HG03066 (cell line): ENCODE results near the gene GATA2.

Experiments
- ATAC-seq: cut with Tn5 transposase; IDR thresholded peaks from one replicate; pipeline ENCODE4 v1.9.1; 2021; ENCODE audit warnings: low read depth; ENCODE audit not compliant: unreplicated experiment

The GATA2 gene

GRCh38 chr3:128461731-128462130 is 31.3 kb downstream of the GATA2 start:
- ATAC-seq = no peak

DNA sequence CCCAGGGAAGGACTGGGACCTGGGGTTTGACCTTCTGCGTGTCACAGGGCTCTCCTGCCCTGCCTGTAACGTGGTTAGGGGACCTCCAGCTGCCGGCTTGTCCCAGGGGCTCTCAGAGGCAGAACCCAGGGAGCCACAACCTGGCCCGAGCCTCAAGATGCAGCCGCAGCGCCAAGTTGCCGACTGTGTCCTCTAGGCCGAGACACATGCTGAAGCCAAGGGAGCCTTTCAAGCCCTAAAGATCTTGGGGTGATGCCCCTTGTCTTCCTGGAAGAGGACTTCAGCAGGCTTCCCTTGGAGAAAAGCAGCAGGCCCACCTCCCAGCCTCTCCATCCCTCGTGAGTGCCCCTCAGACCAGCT is 33.6 kb downstream of the GATA2 start:
- no peak for ATAC-seq

DNA sequence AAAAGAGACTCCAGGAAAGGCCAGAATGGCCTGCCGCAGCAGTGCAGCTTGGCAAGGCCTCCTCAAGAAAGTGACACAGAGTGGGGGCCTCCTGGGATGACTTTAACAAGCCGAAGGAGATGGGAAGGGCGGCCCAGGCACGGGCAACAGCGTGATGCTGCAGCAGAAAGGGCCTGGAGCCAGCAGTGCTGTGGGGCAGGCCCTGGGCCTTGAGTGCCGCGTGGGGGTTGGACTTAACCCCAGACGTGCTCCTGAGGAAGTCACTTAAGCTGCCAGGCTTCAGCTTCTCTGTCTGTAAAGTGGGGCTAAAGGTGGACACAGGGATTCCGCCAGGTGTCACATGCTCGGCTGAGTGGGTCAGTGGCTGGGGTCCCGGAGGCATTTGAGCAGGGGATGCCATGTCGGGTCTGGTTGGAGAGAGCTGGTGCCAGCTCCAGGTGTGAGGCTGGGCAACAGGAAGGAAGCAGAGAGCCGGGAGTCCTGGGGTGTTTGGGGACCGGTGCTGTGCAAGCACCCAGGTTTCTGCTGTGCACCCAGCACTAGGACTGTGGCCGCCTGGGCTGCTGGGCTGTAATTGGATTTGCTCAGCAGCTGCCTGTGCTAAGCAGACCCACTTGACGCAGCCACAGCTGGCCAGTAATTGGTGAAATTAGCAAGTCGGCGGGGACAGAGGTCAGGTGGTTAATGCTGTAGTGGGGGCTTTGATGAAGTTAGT is 34.1 kb downstream of the GATA2 start:
- no peak for ATAC-seq

DNA sequence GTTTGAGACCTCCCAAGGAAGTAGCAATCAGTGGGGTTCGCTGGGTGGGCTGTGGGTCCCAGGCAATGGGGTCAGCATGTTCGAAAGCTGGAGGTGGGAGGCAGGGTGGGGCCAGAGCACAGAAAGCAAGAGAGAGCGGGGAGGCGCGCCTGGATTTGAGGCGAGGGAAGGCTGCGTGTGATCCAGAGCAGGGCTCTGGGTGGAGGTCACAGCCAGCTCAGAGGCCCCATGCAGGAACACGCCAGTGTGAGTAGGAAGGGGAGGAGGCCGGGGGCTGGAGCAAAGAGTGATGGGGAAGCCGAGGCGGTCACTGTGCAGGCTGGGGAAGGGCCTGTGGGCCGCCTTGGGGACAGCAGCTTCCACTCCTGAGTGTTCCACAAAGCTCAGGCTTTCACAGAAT is 35.1 kb downstream of the GATA2 start:
- no peak for ATAC-seq

DNA sequence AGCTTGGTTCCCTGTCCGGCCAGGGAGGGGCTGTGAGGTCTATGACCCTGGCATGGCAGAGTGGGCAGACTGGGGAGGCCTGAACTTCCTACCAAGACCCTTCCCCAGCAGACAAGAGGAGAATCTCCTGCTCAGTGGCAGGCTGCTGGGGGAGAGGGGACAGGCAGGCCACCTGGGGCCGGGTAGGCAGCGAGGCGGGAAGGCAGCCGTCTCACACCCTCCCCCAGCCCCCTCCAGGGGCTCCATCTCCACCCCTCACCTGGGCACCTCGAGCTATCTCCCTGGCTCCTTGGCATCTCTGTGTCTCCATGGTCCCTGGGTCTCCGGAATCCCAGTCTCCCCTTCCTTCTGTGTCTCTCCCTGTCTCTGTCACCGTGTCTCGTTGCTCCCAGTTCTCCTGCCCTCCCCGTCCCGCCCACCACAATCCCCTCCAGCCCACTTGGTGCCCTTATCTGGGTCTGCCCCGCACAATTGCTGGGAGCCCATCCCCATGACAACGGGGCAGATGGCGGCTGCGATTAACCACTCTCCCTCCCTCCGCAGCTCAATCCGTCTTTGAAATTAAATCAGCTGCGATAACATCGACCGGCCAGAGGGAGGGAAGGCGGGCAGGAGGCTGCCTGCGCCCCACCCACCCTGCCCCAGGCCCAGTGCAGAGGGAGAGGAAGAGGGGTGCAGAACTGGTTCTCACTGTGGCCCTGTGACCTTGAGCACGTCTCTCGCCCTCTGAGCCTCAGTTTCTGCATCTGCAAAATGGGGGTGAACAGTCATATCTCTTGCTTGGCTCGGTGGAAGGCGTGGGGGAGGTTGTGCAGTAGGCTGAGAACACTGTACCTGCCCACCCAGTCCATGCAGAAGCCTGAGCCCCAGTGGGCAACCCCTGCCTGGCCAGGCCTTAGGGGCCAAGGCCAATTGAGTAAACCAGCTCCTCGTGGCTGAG is 36.0 kb downstream of the GATA2 start:
- no peak for ATAC-seq

DNA sequence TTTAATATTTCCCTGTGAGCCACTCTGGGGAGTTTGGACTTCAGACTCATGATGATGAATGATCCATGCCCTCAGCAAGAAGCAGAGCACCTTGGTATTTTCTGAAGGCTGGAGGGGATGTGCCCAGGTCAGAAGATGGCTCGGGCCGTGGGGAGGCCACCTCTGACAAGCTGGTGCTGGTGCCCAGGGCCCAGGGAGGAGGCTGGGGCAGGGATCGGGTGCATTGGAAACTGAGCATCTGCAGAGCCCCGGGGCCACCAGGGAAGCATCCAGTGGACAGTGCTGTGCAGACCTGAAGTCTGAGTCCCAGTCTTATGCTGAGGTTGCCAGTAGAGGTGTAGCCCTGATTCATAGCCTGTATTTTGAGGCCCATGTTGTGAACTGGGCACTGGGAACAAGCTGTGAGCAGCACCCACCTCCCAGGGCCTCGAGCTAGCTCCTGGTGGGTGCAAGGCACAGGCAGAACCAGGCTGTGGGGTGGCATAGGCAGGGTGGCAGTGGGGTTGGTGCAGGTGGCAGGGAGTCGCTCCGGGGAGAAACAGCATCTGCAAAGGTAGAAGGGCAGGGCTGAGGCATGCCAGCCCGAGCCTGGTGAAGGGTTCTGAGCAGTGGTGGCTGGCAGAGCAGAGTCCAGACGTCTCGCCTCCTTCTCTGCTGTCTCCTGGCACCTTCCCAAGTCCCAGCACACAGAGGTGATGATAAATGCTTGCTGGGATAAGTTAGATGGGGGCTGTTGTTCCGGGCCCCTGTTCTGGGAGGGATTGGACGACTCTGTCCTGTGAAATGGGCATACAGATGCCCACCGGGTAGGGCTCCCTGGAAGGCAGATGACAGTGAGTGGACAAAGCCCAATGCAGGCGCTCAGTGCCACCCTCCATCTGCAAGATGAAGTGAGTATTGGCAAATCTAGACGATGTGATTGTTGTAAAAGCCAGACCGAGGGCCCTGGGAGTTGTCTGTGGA is 36.9 kb downstream of the GATA2 start:
- ATAC-seq = no peak

DNA sequence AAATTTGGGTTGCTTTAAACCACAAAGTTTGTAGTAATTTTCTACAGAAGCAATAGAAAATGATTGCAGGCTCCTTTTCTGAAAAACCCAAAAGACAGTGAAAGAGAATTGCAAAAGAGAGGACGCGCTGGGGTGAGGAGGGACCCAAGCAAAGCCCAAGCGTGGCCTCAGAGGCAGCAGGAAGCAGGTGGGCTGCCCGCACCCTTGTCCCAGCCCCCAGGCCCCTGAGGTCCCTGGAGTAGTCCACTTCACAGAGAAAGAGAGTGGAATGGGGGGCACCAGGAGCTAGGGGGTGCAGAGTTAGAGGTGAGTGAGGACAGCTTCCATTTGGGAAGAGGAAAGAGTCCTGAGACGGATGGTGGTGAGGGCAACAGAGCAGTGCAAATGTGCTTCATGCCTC is 37.9 kb downstream of the GATA2 start:
- ATAC-seq = no peak

- ATAC-seq = no peak
Observed at GRCh38 chr3:128454310-128454618, 38.7 kb downstream of the GATA2 start.

- ATAC-seq = no peak
Observed at GRCh38 chr3:128453501-128454309, 39.3 kb downstream of the GATA2 start.

DNA sequence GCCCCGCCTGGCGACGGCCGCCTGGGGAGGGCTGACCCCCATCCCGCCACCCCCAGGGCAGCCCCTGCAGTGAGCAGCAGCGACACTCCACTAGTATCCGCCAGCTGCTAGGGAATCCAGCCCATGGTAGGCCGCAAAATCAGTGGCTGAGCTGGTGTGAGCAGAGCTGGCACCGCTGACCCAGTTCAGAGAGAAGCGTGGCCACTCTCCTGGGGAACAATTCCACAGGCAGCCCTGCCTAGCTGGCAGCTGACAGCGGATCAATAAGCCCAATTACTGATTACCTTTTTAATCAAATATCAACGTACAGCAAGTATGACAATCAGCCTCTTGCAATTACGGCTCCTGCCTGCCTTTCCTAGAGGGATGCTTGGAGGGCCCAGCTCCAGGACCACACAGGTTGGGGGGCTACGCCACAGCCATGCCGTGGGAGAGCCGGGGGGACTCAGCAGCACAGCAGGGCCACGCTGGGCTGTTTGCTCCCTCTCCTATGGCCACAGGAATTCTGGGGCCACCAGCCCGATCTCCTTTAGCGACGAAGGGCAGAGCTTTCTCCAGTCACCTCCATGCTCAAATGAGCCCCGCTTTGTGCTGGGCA is 40.2 kb downstream of the GATA2 start:
- no peak for ATAC-seq

GRCh38 chr3:128452120-128452519 is 40.9 kb downstream of the GATA2 start:
- no peak for ATAC-seq

DNA sequence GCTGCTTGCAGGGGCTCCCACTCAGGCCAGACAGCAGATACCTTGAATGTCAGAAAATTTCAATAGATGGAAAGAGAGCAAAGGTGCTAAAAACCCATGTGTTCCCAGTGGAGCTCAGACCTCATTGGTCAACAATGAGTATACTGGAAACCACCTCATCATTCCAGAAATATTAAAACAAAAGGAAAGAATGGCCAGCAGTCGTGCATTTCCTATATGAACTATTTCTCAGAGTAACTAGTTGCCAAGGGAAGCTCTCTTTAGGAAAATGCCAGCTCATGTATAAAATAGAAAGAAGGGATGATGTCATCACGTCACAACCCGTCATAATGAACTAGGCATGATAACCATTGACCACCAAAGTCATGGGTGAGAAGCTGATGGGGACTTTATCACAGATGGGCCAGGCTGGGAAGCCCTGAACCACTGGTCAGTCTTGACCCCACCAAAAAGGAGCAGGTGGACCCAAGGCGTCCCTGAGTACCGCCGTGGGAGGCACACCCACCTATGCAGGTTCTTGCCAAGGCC is 43.8 kb downstream of the GATA2 start:
- no peak for ATAC-seq

- no peak for ATAC-seq
Observed at GRCh38 chr3:128448491-128448890, 44.5 kb downstream of the GATA2 start.

- no peak for ATAC-seq
Observed at GRCh38 chr3:128447561-128448013, 45.4 kb downstream of the GATA2 start.

DNA sequence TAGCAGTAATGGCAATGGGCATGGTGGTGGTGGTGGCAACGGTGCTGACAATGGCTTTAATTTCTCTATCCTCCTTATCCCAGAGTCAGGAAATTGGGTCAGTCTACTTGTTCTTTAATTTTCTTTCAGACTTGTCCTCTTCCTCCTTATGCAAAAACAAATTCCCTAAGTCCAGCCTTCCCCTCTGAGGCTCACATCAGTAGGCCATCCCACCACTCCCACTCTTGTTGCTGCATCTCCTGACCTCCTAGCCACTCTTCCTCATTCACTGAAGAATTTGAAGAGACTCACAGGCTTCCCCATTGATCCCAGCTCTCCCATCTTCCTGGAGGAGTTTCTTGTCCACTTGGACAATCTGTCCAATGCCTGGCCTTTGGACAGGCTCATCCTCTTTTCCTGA is 46.2 kb downstream of the GATA2 start:
- ATAC-seq = no peak

- ATAC-seq = no peak
Observed at GRCh38 chr3:128445357-128445756, 47.6 kb downstream of the GATA2 start.

- ATAC-seq = no peak
Observed at GRCh38 chr3:128443771-128444170, 49.2 kb downstream of the GATA2 start.

DNA sequence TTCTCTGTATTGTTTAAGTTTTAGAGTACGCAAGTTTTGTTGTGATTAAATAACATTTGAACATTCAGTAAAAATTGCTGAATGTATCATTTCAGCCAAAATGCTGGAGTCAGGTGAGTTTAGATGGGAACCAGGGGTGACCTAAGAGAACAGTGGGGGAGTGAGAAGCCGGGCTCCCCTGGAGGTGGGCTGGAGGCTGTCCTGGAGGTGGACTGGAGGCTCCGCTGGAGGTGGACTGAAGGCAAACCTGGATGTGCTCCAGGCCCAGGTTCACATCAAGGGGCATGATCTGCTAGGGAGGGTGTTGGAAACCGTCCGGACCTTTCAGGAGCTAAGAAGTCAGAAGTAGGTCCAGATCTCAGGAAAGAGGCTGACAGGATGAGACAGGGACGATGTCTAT is 50.1 kb downstream of the GATA2 start:
- ATAC-seq = no peak

DNA sequence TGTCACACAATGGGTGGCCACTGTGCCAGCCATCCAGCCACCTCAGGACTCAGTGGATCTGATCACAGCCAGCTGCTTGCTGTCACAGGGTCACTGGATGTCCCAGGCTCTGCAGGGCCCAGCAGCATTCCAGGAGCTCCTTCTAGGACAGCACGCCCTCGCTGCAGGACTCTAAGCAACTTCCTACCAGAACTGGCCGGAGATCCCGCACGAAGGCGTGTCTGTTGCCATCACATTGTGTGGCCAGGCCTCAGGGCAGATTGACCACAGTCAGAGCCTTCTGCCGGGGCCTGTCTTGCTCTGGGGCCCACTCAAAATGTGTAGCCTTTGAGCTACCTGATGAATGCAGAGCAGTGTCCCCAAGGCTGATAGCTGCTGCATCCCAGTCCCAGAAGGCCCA is 50.9 kb downstream of the GATA2 start:
- no peak for ATAC-seq
